ENCODE results near the gene INPP1.
A peak's percentile ranks its signal among the peaks of the same experiment; 100 is the strongest.
"Not testable (repeated sequence)": the region's sequence is repeated elsewhere in the genome, so short reads cannot be mapped to it uniquely, and the experiment has no call there.

INPP1 gene

GRCh38 chr2:190343536-190344275, at the start of gene INPP1:
TSS of gene INPP1 (plus strand) at chr2:190343589. CDS start at chr2:190360103, 16,514 bp downstream.
- H3K27me3 Mint-ChIP-seq = peaks cover 7% of the 10 kb centered on the region

DNA sequence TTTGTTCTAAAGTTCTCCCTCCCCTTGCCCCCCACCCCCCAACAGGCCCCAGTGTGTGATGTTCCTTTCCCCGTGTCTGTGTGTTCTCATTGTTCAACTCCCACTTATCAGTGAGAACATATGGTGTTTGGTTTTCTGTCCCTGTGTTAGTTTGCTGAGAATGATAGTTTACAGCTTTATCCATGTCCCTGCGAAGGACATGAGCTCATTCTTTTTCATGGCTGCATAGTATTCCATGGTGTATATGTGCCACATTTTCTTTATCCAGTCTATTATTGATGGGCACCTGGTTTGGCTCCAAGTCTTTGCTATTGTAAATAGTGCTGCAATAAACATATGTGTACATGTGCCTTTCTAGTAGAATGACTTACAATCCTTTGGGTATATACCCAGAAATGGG, 45.5 kb upstream of the INPP1 start:
- peaks cover 48% of the 10 kb centered on the region for H3K36me3 Mint-ChIP-seq (ENCODE audit: low read depth)
- not testable (repeated sequence) for H3K27me3 Mint-ChIP-seq, H3K27ac Mint-ChIP-seq, H3K4me3 Mint-ChIP-seq, DNase-seq, H3K4me1 Mint-ChIP-seq, ATAC-seq
- H3K9me3 Mint-ChIP-seq = peaks cover 18% of the 10 kb centered on the region

More at GRCh38 chr2:190343536-190344275, at the start of gene INPP1:
- Mint-ChIP-seq H3K4me1 (peaks cover 23% of the 10 kb centered on the region), H3K4me3 (peak within 1 kb of the TSS; percentile 81), H3K36me3 (ENCODE audit: low read depth) (no peaks in the 10 kb centered on the region), H3K27ac (peak within 1 kb of the TSS; percentile 80), H3K9me3 (no peaks in the 10 kb centered on the region)
- DNase-seq (peak; percentile 53), ATAC-seq (peak; percentile 61)

- Mint-ChIP-seq H3K4me3 (no peak overlapping the region), H3K27ac (no peak overlapping the region), H3K36me3 (ENCODE audit: low read depth) (peaks cover 48% of the 10 kb centered on the region), H3K4me1 (peaks cover 5% of the 10 kb centered on the region), H3K9me3 (peaks cover 18% of the 10 kb centered on the region), H3K27me3 (no peaks in the 10 kb centered on the region)
- ATAC-seq = no peak
- DNase-seq = no peak
Observed at GRCh38 chr2:190301032-190301431, 42.4 kb upstream of the INPP1 start.

DNA sequence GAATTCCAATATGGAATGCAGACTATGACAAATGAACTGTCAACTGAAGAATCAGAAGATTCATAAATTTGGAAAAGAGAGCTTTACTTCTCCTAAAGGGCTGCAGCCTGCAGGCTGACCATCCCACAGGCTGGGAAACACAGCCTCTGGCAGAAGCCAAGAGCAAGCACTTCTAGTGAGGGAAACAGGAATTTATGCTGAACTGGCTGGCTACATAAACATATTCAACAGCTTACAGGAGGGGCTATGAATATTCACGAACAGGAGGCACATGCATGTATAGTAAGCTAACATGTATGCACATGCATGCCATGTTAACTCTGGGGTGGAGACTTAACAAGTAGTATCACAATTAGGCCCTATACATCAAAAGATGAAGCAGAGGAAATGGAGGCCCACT, 41.3 kb upstream of the INPP1 start:
- Mint-ChIP-seq H3K27ac (no peak overlapping the region), H3K9me3 (peaks cover 18% of the 10 kb centered on the region), H3K4me3 (no peak overlapping the region), H3K4me1 (peaks cover 5% of the 10 kb centered on the region), H3K36me3 (ENCODE audit: low read depth) (peaks cover 50% of the 10 kb centered on the region), H3K27me3 (no peaks in the 10 kb centered on the region)
- DNase-seq (no peak), ATAC-seq (no peak)

DNA sequence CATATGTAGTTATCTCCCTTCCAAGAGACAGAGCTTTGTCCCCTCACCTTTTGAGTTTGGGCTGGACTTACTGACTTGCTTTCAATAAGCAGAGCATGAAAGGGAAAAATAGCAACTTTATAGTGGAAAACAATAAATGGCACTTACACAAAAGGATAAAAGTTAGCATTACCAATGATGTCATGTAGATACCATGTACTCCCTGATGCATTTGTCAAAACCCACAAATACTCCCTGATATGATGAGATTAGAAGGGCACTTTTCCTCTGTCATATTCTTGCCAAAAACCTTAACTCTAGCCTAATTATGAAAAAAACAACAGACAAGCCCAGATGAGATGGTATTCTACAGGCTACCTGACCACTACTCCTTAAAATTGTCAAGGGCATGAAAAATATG, 39.7 kb upstream of the INPP1 start:
- peaks cover 41% of the 10 kb centered on the region for H3K36me3 Mint-ChIP-seq (ENCODE audit: low read depth)
- ATAC-seq (no peak), DNase-seq (no peak)
- H3K9me3 Mint-ChIP-seq = peaks cover 14% of the 10 kb centered on the region
- no peaks in the 10 kb centered on the region for H3K27me3 Mint-ChIP-seq
- H3K4me3 Mint-ChIP-seq = no peak overlapping the region
- peaks cover 5% of the 10 kb centered on the region for H3K4me1 Mint-ChIP-seq
- no peak overlapping the region for H3K27ac Mint-ChIP-seq

DNA sequence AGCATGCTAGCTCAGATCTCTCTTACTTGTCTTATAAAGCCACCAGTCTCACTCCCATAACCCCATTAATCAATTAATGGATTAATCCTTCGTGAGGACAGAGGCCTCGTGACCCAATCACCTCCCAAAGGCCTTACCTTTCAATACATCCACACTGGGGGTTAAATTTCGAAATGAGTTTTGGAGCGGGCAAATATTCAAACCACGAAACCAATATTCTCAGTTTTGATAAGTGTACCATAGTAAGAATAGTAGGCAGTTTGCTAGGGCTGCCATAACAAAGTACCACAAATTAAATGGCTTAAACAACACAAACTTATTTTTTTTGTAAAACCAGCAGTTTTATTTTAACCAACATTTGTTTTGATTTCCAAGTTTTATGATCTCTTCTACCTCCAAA, 39.0 kb upstream of the INPP1 start:
- Mint-ChIP-seq H3K27ac (no peak overlapping the region), H3K4me1 (peaks cover 5% of the 10 kb centered on the region), H3K36me3 (ENCODE audit: low read depth) (peaks cover 37% of the 10 kb centered on the region), H3K9me3 (peaks cover 13% of the 10 kb centered on the region), H3K27me3 (no peaks in the 10 kb centered on the region), H3K4me3 (no peak overlapping the region)
- ATAC-seq (no peak), DNase-seq (no peak)

DNA sequence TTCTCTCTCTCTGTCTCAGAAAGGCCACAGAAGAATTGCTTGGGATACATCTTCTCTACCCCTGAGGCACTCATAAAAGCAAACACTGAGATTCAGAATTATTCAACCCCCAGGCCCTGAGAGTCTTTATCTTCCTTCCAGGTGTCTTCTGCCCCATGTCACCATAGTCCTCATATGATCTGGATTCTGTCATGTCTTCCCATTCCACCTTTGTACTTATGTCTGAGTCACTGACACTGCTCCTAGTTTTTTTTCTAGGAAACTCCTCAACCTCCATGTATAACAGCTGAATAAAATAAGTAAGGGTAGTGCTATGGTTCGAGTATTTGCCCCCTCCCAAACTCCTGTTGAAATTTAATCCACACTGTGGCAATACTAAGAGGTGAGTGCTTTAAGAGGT, 35.4 kb upstream of the INPP1 start:
- DNase-seq (no peak), ATAC-seq (no peak)
- Mint-ChIP-seq H3K27ac (no peak overlapping the region), H3K9me3 (no peaks in the 10 kb centered on the region), H3K4me1 (peaks cover 5% of the 10 kb centered on the region), H3K27me3 (no peaks in the 10 kb centered on the region), H3K36me3 (ENCODE audit: low read depth) (peaks cover 24% of the 10 kb centered on the region), H3K4me3 (no peak overlapping the region)

GRCh38 chr2:190311893-190312634, 31.3 kb upstream of the INPP1 start:
- peaks cover 23% of the 10 kb centered on the region for H3K4me1 Mint-ChIP-seq
- ATAC-seq = no peak
- H3K9me3 Mint-ChIP-seq = no peaks in the 10 kb centered on the region

DNA sequence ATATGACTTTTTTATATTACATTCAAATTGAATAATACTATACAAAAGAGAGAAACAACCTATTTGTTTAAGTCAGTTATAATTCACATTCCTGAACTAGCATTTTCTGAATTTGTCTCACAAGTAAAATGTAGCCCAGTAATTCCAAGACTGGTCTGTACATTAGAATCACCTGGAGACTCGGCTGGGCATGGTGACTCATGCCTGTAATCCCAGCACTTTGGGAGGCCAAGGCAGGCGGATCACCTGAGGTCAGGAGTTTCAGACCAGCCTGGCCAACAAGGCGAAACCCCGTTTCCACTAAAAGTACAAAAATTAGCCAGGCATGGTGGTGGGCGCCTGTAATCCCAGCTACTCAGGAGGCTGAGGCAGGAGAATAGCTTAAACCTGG, 30.8 kb upstream of the INPP1 start:
- not testable (repeated sequence) for H3K27me3 Mint-ChIP-seq

More at GRCh38 chr2:190311893-190312634, 31.3 kb upstream of the INPP1 start:
- no peak overlapping the region for H3K4me3 Mint-ChIP-seq
- H3K27me3 Mint-ChIP-seq = no peaks in the 10 kb centered on the region
- no peak for DNase-seq
- H3K27ac Mint-ChIP-seq = no peak overlapping the region
- H3K36me3 Mint-ChIP-seq (ENCODE audit: low read depth) = peaks cover 21% of the 10 kb centered on the region

DNA sequence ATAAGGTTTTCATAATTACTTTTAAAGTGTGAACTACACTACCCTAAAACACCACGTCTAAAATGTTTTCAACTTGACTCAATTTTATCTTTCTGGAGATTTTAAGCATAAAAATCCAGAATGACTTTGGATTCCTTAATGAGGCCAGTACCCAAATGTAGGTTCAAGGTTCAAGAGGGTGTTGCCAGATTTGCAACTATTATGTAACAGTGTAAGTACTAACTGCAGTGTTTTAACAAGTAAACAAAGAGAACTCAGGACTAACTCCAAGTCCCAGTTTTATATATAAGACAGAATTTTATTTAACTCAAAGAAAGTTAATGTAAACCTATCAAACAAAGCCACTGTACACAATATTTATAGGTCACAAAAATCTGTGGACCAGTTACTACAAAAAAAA, 29.5 kb upstream of the INPP1 start:
- Mint-ChIP-seq H3K4me3 (no peak overlapping the region), H3K4me1 (peaks cover 41% of the 10 kb centered on the region), H3K9me3 (no peaks in the 10 kb centered on the region), H3K36me3 (ENCODE audit: low read depth) (peaks cover 21% of the 10 kb centered on the region), H3K27ac (no peak overlapping the region), H3K27me3 (no peaks in the 10 kb centered on the region)
- ATAC-seq = no peak
- no peak for DNase-seq

More for the DNA sequence above, 30.8 kb upstream of the INPP1 start:
- not testable (repeated sequence) for H3K27ac Mint-ChIP-seq, DNase-seq, ATAC-seq, H3K9me3 Mint-ChIP-seq, H3K4me3 Mint-ChIP-seq
- Mint-ChIP-seq H3K4me1 (peaks cover 29% of the 10 kb centered on the region), H3K36me3 (ENCODE audit: low read depth) (peaks cover 21% of the 10 kb centered on the region)

DNA sequence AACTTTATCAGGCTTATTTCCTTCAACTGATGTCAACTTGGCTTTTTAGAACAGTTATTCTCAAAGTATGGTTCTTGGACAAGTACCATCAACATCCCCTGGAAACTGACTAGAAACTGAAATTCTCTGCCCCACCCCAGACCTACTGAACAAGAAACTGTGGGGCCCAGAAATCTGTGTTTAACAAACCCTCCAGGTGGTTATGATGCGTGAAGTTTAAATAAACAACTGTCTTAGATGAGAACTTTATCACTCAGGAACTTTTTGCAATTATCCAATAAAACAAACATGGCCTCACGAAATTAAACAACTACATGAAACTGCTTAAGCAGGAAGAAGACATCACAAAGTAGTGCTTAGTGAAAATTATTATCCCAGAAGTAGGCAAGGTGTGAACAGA, 28.1 kb upstream of the INPP1 start:
- DNase-seq (no peak), ATAC-seq (no peak)
- peaks cover 14% of the 10 kb centered on the region for H3K36me3 Mint-ChIP-seq (ENCODE audit: low read depth)
- H3K4me1 Mint-ChIP-seq = peaks cover 53% of the 10 kb centered on the region
- H3K27me3 Mint-ChIP-seq = no peaks in the 10 kb centered on the region
- H3K9me3 Mint-ChIP-seq = no peaks in the 10 kb centered on the region
- H3K27ac Mint-ChIP-seq = no peak overlapping the region
- H3K4me3 Mint-ChIP-seq = no peak overlapping the region

GRCh38 chr2:190318514-190318913, 24.9 kb upstream of the INPP1 start:
- Mint-ChIP-seq H3K27ac (peak overlapping the region; percentile 97), H3K9me3 (no peaks in the 10 kb centered on the region), H3K36me3 (ENCODE audit: low read depth) (peaks cover 6% of the 10 kb centered on the region), H3K4me3 (peak overlapping the region; percentile 99), H3K4me1 (peaks cover 68% of the 10 kb centered on the region), H3K27me3 (no peaks in the 10 kb centered on the region)
- ATAC-seq (no peak), DNase-seq (no peak)

GRCh38 chr2:190318931-190319554, 24.3 kb upstream of the INPP1 start:
- no peaks in the 10 kb centered on the region for H3K27me3 Mint-ChIP-seq
- H3K4me3 Mint-ChIP-seq = peak overlapping the region; percentile 99
- DNase-seq (peak; percentile 10), ATAC-seq (peak; percentile 9)
- H3K9me3 Mint-ChIP-seq = no peaks in the 10 kb centered on the region
- H3K27ac Mint-ChIP-seq = peak overlapping the region; percentile 97
- H3K36me3 Mint-ChIP-seq (ENCODE audit: low read depth) = peaks cover 6% of the 10 kb centered on the region
- H3K4me1 Mint-ChIP-seq = peaks cover 68% of the 10 kb centered on the region

DNA sequence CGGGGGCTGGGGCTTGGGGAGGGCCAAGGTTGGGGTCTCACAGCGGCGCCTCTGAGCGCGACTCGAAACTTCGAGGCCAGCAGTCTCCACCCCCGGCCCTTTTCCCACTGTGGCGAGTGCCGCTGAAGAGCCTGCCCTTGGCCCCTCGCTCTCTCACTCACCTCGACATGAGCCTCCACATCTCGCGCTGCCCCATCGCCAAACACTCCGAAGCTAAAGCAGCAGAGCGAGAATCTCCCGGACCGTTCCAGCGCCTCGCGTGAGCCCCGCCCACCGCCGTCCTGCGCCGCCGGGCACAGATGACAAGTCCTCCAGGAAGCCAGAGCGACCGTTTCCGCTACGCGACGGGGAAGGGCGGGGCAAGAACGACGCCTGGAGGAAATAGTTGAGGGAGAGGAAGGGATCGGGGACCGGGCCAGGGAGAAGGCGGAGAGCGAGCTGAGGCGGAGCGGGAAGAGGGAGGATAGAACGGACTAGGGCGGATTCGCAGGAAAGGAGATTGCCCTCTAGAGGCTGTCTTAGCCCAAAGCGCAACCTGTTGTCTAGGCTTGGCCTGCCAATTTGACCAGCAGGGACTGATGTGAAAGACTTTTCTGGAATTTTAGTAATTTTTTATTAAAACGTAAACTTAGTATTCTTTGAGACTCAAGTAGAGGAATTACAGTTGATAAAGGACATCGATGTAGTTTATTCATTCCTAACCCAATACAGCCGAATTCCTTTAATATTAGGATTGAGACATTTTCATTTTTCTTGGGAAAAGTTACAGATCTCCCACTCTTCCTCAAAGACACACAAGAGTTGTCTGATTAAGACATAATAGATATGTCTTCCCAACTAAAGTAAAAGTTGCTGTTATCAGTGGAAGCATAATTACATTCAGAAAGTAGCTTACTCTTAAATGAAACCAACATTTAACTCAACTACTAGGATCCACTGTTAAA, 23.6 kb upstream of the INPP1 start, which contains the start of gene HIBCH:
HIBCH (minus strand) TSS at position 272 of the 944 bp plus-strand sequence; CDS start at position 196, 76 bp downstream.
- Mint-ChIP-seq H3K4me1 (peaks cover 65% of the 10 kb centered on the region), H3K36me3 (ENCODE audit: low read depth) (peaks cover 4% of the 10 kb centered on the region), H3K4me3 (peak within 1 kb of the TSS; percentile 99), H3K27ac (peak within 1 kb of the TSS; percentile 97), H3K9me3 (no peaks in the 10 kb centered on the region), H3K27me3 (no peaks in the 10 kb centered on the region)
- peak; percentile 95 for ATAC-seq
- DNase-seq = peak; percentile 95
